Mesodermal cell (in vitro differentiated cells): ENCODE results near the gene STXBP2.

Experiments
- H3K27ac ChIP-seq: 2 replicates; pipeline ENCODE4 v1.7.0; 2013; ENCODE audit warnings: mild to moderate bottlenecking, low read depth, low read length, moderate library complexity; ENCODE audit not compliant: severe bottlenecking
- H3K36me3 ChIP-seq: 2 replicates; pipeline ENCODE4 v1.7.1; 2013; ENCODE audit warnings: mild to moderate bottlenecking, low read length, moderate library complexity; ENCODE audit not compliant: control insufficient read depth, insufficient read depth
- H3K4me1 ChIP-seq: one replicate; pipeline ENCODE4 v1.7.1; 2013; ENCODE audit warnings: mild to moderate bottlenecking, low read length; ENCODE audit not compliant: insufficient read depth, control insufficient read depth, poor library complexity, severe bottlenecking
- H3K4me3 ChIP-seq: 2 replicates; pipeline ENCODE4 v1.7.0; 2013; ENCODE audit warnings: low read length, control low read depth, mild to moderate bottlenecking; ENCODE audit not compliant: insufficient read depth, poor library complexity, severe bottlenecking; ENCODE audit errors: extremely low read depth
- H3K9me3 ChIP-seq: 2 replicates; pipeline ENCODE4 v1.7.1; 2013; ENCODE audit warnings: mild to moderate bottlenecking, low read length, moderate library complexity; ENCODE audit not compliant: control insufficient read depth
- WGBS, 2 experiments: methylation state at CpG; one replicate each; pipeline ENCODE4 v1.1.5; 2013; ENCODE audit warnings: missing lambda C conversion rate in 2 of 2; ENCODE audit not compliant: insufficient coverage in 2 of 2; 5-methylcytosine and 5-hydroxymethylcytosine counted together

The STXBP2 gene

GRCh38 chr19:7617172-7617571 lies 19.7 kb upstream of the STXBP2 start:
- Histone ChIP-seq H3K36me3 (peaks cover 38% of the 10 kb centered on the region), H3K9me3 (no peaks in the 10 kb centered on the region), H3K27ac (no peak overlapping the region), H3K4me3 (no peak overlapping the region), H3K4me1 (no peaks in the 10 kb centered on the region)
- WGBS, 2 experiments, result 83 to 88% methylated on average over 6 to 7 of the region's 12 CpGs

- no peak overlapping the region for H3K4me3 ChIP-seq
- WGBS, 2 experiments, result 95 to 98% methylated on average over 20 to 24 of the region's 28 CpGs
- H3K36me3 ChIP-seq, result peaks cover 44% of the 10 kb centered on the region
- no peak overlapping the region for H3K27ac ChIP-seq
- no peaks in the 10 kb centered on the region for H3K4me1 ChIP-seq
- H3K9me3 ChIP-seq, result no peaks in the 10 kb centered on the region
Observed at GRCh38 chr19:7617735-7618134, 19.2 kb upstream of the STXBP2 start.

DNA sequence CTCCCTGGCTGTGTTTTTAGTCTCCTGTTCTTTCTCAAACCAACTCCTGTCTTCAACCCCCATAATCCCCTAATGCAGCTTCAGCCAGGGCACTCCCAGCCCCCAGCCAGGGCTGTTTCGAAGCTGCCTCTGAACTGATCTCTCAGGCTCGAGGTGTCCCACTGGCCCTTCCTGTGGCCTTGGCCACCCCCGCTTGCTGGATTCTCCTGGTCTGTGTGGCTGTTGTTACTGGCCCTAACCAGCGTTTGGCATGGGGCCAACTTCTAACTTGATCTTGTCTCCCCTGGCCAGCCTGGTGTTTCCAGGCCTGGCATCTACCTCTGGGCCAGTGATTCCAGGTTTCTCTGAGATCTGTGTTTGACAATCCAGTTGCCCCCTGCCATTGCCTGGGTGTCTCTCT lies 18.6 kb upstream of the STXBP2 start:
- Histone ChIP-seq H3K9me3 (no peaks in the 10 kb centered on the region), H3K27ac (peak overlapping the region; percentile 10), H3K36me3 (peaks cover 49% of the 10 kb centered on the region), H3K4me1 (no peaks in the 10 kb centered on the region), H3K4me3 (no peak overlapping the region)
- WGBS, 2 experiments, result 87 to 96% methylated on average over 4 of the region's 4 CpGs

GRCh38 chr19:7618771-7619510 lies 18.0 kb upstream of the STXBP2 start:
- Histone ChIP-seq H3K4me1 (no peaks in the 10 kb centered on the region), H3K36me3 (peaks cover 49% of the 10 kb centered on the region), H3K27ac (no peak overlapping the region), H3K9me3 (no peaks in the 10 kb centered on the region), H3K4me3 (no peak overlapping the region)
- 95% methylated on average over 13 to 17 of the region's 21 CpGs for WGBS, 2 experiments

DNA sequence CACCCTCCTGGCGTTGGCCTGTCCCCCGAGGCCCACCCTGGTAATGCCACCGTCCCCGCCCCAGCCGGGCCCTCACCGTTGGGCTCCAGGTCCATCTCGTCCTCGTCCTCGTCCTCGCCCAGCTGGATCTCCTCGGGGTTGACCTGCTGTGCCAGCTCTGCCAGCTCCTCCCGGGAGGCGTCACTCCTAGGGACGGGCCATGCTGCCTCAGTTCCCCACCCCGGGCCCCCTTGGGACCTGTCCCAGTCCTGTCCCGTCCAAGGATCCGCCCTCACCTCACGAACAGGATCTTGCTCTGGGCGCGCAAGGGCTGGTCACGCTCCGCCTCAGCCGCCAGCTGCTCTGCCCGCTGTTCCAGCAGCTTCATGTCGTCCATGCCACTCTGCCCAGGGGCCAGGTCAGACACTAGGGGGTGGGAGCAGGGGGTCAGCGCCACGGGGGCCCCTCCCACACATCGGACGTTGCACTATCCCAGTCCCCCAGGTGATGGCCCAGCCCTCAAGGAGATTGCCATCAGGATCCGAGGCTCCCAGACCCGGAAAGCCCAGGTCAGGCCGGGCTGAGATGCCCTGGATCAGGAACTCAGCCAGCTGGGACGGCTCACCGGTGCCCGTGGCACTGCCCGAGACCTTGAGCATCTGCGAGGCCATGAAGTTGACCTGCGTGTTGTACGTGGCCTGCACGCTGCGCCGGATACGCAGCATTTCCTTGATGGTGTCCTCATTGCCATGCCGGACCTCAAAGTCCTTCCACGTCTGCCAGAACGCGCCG lies 17.1 kb upstream of the STXBP2 start:
- 94 to 96% methylated on average over 38 to 44 of the region's 48 CpGs for WGBS, 2 experiments
- no peak overlapping the region for H3K4me3 ChIP-seq
- H3K9me3 ChIP-seq, result no peaks in the 10 kb centered on the region
- no peak overlapping the region for H3K27ac ChIP-seq
- H3K36me3 ChIP-seq, result peaks cover 52% of the 10 kb centered on the region
- no peaks in the 10 kb centered on the region for H3K4me1 ChIP-seq

DNA sequence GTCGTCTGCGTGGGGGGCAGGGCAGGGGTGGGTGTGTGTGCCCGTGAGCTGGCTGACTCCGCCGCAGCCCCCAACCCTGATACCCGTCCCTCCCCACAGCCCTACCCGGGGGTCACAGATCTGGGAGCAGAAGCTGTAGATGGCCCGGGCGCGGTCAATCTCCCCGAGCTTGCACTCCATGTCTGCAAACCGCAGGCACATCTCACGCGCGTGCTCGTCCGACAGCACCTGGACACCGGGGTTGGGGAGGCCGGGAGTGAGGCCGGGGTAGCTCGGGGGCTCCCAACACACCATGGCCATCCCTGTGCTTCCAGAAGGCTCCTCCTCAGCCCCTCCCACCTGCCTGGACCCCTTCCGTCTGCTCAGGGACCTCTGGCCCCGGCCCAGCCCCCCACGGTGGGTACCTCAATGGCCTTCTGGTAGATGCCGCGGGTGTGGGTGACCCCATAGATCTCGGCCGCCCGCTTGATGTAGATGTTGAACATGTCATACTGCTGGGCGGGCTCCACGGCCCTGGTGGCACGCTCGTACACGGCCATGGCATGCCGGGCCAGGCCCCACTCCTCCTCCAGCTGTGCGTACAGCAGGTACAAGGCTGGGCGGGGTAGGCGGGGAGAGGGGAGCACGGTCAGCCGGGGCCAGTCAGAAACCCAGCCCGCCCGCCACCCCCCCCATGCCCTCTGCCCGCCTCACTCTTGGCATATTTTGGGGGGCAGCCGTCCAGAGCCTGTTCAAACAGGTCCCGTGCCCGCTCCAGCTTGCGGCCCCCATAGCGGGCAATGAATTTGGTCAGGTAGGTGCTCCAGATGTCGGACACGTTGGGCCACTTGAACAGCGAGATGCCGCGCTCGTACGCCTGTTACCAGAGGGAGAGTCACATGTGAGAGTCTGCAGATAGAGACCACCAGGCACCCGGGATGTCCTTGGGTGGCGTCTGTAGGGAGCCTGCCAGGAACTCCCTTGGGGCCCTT lies 16.2 kb upstream of the STXBP2 start:
- Histone ChIP-seq H3K36me3 (peaks cover 57% of the 10 kb centered on the region), H3K27ac (no peak overlapping the region), H3K4me1 (no peaks in the 10 kb centered on the region), H3K4me3 (no peak overlapping the region), H3K9me3 (no peaks in the 10 kb centered on the region)
- 94 to 97% methylated on average over 46 to 50 of the region's 57 CpGs for WGBS, 2 experiments

- Histone ChIP-seq H3K27ac (no peak overlapping the region), H3K9me3 (no peaks in the 10 kb centered on the region), H3K4me3 (no peak overlapping the region), H3K4me1 (peaks cover 2% of the 10 kb centered on the region), H3K36me3 (peaks cover 74% of the 10 kb centered on the region)
- WGBS, 2 experiments, result 90 to 93% methylated on average over 14 to 16 of the region's 16 CpGs
Observed at GRCh38 chr19:7622933-7623685, 13.8 kb upstream of the STXBP2 start.

GRCh38 chr19:7623725-7624603 lies 12.9 kb upstream of the STXBP2 start:
- Histone ChIP-seq H3K4me1 (peaks cover 10% of the 10 kb centered on the region), H3K4me3 (no peak overlapping the region), H3K9me3 (no peaks in the 10 kb centered on the region), H3K36me3 (peaks cover 65% of the 10 kb centered on the region), H3K27ac (no peak overlapping the region)
- WGBS, 2 experiments, result 95 to 97% methylated on average over 35 to 36 of the region's 39 CpGs

DNA sequence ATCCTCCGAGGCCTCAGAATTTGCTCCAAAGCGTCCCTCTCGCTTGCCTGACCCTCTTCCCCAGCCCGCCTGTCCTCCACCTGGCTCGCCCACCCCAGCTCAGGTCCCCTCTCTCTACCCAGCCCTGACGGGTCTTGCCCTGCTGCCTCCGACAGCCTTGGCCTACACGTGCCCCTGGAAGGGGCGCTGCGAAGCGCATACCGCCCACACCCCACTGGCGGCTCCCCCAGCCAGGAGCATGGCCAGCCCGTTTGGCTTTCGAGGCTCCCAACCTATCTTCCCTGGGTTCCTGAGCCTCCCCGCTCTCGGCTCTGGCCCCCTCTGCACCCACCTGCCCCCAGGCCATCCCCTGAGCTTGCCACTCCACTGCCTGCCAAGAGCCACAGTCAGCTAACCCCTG lies 12.1 kb upstream of the STXBP2 start:
- Histone ChIP-seq H3K36me3 (peaks cover 58% of the 10 kb centered on the region), H3K27ac (no peak overlapping the region)
- 95 to 98% methylated on average over 4 to 17 of the region's 17 CpGs for WGBS, 2 experiments

More for the DNA sequence above, 12.1 kb upstream of the STXBP2 start:
- Histone ChIP-seq H3K9me3 (no peaks in the 10 kb centered on the region), H3K4me3 (no peak overlapping the region), H3K4me1 (peaks cover 10% of the 10 kb centered on the region)
